KOPT-K1 (cell line): ENCODE results near the gene C3.
"Not testable (repeated sequence)": the region's sequence is repeated elsewhere in the genome, so short reads cannot be mapped to it uniquely, and the experiment has no call there.

ENCODE experiments used
- H3K27ac ChIP-seq: fragments of 200-600 bp; sonication (generic); 2 replicates; pipeline ENCODE4 v1.5.1; 2016; ENCODE audit warnings: antibody characterized with exemption, mild to moderate bottlenecking, low read depth, low read length; ENCODE audit not compliant: poor library complexity, severe bottlenecking
- H3K36me3 ChIP-seq: fragments of 200-600 bp; sonication (generic); 2 replicates; pipeline ENCODE4 v1.5.1; 2017; ENCODE audit warnings: antibody characterized with exemption, mild to moderate bottlenecking, low read length, moderate library complexity; ENCODE audit not compliant: insufficient read depth
- H3K9me3 ChIP-seq: fragments of 200-600 bp; sonication (generic); 2 replicates; pipeline ENCODE4 v1.5.1; 2017; ENCODE audit warnings: antibody characterized with exemption, low read length, mild to moderate bottlenecking; ENCODE audit not compliant: insufficient read depth, poor library complexity, severe bottlenecking

Gene C3

DNA sequence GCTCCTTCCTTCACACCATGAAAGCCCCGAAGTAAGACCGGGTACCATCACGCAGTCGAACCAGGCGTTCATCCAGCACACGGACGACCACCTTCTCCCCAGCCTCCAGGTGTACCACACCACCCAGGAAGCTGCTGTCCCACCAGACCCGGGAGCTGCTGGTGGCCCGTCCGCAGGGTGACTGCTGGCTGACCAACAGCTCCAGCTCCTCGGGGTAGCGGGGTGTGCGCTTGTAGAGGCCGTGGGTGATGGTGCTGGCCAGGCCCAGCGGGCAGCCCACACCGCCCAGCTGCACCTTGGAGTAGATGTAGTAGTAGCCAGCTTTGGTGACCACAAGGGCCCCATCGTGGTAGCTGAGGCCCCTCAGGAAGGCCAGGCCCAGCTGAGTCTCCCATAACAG, 55.5 kb downstream of the C3 start:
- Histone ChIP-seq H3K9me3 (no peaks in the 10 kb centered on the region), H3K27ac (no peak overlapping the region), H3K36me3 (no peaks in the 10 kb centered on the region)

DNA sequence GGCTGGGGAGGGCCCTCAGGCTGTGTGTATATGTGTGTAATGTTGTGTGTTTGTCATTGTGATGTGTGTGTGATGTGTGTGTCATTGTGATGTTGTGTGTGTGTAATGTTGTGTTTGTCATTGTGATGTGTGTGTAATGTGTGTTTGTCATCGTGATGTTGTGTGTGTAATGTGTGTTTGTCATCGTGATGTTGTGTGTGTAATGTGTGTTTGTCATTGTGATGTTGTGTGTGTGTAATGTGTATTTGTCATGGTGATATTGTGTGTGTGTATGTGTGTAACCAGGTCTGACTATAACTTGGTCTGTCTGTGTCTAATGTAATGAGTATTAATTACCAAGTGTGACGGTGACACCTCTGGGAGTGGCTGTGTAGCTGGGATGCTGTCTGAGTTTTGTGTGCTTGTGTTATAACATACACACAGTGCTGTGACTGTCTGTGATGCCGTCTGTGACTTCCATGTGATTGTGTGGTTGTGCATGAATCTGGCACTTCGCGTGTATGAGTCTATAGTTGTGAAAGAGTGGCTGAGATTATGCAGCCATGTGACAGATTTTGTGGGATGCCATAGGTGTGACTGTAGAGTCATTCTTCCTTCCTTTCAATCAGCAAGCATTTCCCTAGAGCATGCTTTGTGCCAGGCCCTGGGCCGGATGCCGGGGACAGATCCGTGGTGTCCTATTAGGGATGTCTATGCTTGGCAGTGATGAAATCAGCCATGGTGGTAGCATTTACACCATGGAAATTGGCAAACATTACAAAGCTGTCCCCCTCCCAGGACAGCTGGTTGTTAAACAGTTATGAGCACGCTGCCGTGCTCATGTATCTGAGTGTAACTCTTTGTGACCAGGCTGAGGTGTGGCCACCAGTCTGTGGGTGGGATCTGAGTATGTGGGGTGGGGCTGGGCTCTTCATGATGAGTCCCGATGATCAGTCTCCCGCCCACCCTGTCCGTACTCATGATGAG, 56.9 kb downstream of the C3 start:
- no peaks in the 10 kb centered on the region for H3K36me3 ChIP-seq
- H3K27ac ChIP-seq = no peak overlapping the region
- no peaks in the 10 kb centered on the region for H3K9me3 ChIP-seq

DNA sequence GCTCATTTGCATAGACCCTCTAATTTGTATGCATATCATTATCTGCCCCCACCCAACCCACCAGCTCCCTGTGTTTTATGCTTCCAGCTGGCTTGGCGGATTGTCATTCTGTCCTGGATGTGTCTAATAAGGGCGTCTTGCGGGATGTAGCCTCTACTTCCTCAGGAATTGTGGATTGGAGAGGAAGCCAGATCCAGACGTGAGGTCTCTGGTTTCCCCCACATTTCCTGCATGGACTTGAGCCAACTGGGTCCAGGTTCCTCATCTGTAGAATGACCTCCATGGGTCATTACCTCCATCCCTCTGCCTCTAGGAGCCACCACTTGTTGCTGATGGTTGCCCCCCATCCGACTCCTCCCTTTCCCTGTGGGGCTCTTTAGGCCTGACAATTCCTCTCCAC, 57.7 kb downstream of the C3 start:
- Histone ChIP-seq H3K36me3 (no peaks in the 10 kb centered on the region), H3K9me3 (no peaks in the 10 kb centered on the region), H3K27ac (no peak overlapping the region)

DNA sequence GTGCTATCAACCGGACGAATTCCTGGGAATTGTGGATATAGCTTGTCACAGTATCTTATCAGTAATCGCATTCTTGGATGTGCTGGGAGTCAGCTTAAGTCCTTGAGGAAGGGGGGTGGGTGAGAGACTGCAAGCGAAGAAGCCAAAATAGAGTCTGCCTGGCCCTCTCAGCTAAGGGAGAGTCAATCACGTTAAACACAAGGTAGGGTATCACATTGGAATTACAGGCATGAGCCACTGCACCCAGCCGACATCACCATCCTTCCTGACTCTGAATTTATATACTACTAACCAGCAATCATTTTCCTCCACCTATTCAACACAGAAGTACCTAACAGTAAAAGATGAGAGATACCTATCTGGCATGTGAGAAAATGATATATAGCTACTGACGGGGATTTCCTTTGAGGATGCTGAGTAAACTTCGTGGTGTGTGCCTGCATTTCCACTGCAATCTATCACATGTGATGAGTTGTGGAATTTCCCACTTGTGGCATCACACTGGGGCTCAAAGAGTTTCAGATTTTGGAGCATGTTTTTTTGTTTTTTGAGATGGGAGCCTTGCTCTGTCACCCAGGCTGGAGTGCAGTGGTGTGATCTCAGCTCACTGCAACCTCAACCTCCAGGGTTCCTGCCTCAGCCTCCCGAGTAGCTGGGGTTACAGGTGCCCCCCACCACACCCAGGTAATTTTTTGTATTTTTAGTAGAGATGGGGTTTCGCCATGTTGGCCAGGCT, 58.8 kb downstream of the C3 start:
- H3K27ac ChIP-seq, H3K9me3 ChIP-seq, H3K36me3 ChIP-seq: not testable (repeated sequence)

DNA sequence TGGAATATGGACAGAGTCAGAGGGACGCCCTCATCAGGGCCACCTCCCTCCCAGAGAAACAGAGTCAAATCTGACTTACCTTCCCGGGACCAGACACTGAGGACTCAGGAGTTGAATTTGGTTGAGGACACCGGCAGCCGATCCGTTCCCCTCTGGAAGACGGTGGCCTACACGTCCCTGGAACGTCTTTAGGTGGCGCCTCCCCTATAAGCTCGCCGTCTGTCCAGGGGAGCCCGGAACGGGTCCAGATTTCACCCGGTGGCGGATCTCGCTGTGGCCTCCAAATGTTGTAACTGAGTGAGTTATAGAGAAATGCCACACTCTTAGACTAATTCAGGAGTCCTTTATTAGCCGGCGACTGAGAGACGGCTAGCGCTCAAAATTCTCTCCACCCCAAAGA, 59.5 kb downstream of the C3 start:
- Histone ChIP-seq H3K9me3 (no peaks in the 10 kb centered on the region), H3K36me3 (no peaks in the 10 kb centered on the region), H3K27ac (no peak overlapping the region)

DNA sequence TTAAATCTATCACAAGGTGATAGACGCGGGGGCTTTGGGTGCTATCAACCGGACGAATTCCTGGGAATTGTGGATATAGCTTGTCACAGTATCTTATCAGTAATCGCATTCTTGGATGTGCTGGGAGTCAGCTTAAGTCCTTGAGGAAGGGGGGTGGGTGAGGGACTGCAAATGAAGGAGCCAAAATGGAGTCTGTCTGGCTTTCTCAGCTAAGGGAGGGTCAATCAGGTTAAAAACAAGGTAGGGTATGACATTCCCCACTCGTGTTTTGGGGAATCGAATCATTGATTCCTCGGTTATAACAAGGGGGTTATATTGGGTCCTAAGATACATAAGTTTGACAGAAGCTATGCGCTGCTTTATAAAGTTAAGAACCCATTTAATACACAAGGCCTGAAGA, 64.1 kb downstream of the C3 start:
- not testable (repeated sequence) for H3K27ac ChIP-seq, H3K9me3 ChIP-seq, H3K36me3 ChIP-seq

DNA sequence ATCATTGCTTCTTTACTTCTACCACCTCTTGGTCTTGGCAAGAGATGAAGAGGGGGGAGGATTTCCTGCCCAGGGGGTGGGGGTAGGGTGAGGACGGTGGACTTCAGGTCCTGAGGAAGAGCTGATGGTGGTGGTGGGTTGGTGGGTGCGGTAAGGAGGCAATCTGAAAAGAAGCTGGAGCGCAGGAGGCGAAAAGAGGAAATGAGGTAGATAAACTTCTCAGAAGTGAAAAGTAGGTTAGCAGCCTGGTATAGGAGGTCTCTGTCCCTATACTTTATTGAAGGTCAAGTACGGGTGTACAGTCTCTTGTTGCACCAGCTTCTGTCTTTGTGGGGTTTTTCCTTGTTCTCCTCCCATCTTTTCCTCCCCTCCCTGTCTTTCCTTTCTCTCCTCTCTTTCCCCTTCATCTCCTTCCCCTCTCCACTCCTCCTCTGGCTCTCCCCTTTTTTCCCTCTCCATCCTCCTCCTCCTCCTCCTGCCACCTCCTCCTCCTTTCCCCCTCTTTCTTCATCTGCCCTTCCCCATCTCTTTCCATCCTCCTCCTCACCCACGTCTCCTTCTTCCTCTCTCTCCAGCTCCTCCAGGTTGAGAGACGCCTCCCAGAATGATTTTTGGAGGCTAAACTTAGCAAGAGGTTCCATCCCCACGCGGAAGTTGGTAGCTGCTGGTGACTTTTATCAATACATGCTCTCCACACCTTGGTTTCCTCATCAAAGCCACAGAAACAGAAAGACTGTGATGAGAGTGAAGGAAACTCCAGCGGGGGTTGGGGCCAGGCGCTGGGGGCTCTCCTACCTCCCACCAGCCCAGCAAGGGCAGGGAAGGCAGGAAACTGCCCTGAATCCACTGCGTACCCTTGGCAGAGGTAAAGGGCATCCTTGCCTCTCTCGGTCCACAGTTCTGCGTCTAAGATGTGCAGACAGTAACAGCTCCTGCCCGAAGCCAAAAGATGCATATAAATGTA, 65.8 kb downstream of the C3 start:
- H3K36me3 ChIP-seq = no peaks in the 10 kb centered on the region
- peak overlapping the region; percentile 86 for H3K27ac ChIP-seq

DNA sequence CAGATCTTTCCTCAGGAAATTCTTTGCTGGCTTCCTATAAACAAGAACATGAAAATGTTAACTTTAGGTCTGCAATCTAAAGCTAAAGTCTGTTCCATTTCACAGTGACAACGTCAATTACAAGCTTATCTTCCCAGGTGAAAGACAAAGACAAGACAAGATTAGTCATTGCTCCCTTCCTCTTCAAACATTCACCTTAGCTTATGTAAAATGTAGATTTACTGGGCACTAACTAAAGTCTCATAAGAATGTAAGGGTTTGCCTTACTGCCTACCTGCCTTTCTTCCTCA, 67.7 kb downstream of the C3 start:
- H3K27ac ChIP-seq = no peak overlapping the region
- no peaks in the 10 kb centered on the region for H3K36me3 ChIP-seq
- peaks cover 5% of the 10 kb centered on the region for H3K9me3 ChIP-seq

More for the DNA sequence above, 65.8 kb downstream of the C3 start:
- H3K9me3 ChIP-seq = peaks cover 5% of the 10 kb centered on the region

DNA sequence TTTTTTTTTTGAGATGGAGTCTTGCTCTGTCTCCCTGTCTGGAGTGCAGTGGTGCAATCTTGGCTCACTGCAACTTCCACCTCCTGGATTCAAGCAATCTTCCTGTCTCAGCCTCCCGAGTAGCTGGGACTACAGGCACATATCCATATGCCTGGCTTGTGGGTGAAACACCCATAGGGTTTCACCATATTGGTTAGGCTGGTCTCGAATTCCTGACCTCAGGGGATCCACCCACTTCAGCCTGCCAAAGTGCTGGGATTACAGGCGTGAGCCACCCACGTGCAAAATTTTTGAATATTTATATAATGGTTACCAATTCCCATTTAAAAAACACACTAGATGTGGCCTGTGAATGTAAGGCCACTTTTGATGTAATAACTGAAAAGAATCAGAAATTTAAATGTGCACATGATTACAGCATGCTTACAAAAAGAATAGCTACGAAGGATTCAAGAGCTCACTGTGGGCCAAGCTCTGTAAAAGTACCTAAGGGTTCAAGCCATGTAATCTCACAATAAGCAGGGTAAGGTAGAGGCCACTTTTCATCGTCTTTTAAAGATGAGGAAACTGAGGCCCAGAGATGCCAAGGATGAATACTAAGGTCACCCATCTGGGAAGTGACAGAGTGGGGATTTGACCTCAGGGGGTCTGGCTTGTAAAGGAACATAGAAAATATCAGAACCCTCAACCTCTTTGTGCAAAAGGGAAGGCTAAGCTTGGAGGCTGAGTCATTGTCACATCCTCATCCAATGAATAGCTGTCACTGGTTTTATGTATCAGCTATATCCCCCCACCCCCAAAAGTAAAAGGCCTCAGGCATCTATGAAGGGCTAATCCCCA, 68.3 kb downstream of the C3 start:
- Histone ChIP-seq H3K27ac (no peak overlapping the region), H3K36me3 (no peaks in the 10 kb centered on the region), H3K9me3 (peaks cover 5% of the 10 kb centered on the region)

DNA sequence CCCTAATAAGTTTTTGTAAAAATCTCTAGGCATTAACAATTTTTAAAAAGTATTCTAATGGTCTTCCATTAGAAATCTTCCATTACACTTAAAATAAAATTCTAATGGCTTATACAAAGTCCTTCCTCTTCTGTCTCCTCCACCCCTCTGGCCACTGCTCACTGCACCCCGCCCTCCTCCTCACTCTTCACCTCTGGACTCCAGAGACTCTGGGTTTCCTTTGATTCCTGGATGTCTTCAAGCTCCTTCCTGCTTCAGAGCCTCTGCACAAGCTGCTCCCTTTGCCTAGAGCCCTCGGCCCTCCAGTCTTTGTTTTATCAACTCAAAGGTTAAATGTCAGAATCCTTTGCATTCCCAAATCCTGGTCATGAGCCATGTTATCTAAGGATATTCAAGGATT, 71.3 kb downstream of the C3 start:
- Histone ChIP-seq H3K27ac (no peak overlapping the region), H3K9me3 (peaks cover 5% of the 10 kb centered on the region), H3K36me3 (no peaks in the 10 kb centered on the region)

DNA sequence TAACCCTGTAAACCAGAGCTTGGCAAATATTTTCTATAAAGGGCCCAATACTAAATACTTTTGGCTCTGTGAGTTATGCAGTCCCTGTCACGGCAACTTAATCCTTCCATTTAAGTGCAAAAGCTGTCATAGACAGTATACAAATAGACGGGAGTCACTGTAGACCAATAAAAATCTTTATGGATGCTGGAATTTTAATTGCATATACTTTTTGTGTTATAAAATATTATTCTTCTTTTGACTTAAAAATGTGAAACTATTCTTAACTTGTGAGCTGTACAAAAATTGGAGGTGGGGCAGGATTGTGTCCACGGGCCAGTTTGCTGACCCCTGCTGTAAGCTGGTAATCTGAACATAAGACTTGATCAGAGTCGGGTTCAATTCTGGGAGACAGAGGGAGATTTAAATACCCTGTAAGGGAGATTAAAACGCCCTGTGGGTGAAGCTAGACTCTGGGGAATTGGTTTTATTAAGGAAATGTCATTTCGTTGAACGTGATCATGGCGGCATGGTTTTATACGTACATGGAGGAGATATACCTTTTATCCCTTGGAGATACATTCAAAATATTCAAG, 72.2 kb downstream of the C3 start:
- H3K9me3 ChIP-seq = peaks cover 5% of the 10 kb centered on the region
- H3K27ac ChIP-seq = no peak overlapping the region
- H3K36me3 ChIP-seq = no peaks in the 10 kb centered on the region

DNA sequence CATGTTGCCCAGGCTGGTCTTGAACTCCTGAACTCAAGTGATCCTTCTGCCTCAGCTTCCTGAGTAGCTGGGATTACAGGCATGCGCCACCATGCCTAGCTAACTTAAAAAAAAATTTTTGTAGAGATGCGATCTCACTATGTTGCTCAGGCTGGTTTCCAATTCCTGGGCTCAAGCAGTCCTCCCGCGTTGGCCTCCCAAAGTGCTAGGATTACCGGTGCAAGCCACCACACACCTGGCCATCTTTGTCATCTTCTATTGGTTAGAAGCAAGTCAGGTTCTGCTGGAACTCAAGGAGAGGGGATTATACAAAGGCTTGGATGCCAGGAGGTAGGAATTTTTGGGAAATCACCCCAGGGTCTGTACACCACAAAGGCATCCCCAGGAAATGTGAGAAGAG, 75.7 kb downstream of the C3 start:
- no peak overlapping the region for H3K27ac ChIP-seq
- H3K36me3 ChIP-seq = no peaks in the 10 kb centered on the region
- no peaks in the 10 kb centered on the region for H3K9me3 ChIP-seq

DNA sequence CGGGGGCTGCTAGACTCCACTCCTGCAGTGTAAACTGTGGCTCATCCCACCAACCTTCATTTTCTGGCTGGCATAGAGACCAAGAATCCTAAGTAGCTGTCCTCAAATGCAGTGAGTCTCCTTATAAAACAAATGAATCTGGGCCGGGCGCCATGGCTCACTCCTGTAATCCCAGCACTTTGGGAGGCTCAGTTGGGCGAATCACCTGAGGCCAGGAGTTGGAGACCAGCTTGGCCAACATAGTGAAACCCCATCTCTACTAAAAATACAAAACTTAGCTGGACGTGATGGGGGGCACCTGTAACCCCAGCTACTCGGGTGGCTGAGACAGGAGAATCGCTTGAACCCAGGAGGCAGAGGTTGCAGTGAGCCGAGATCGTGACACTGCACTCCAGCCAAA, 80.1 kb downstream of the C3 start:
- not testable (repeated sequence) for H3K36me3 ChIP-seq

DNA sequence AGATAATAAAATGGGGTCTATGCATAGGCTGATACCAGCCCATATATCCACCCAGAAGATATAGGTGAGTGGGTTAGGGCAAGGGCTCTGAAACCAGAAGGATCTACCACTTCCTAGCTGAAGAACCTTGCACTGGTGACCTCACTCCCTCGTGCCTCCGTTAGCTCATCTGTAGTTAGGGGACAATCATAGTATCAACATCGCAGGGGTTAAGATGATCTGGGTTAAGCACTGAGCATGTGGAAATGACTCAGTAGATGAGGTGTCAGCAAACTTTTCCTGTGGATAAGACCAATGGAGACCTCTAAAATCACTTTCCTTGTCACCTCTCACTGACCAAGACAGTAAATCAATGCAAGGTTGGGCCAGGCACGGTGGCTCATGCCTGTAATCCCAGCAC, 81.0 kb downstream of the C3 start:
- no peak overlapping the region for H3K27ac ChIP-seq

More for the DNA sequence above, 80.1 kb downstream of the C3 start:
- not testable (repeated sequence) for H3K27ac ChIP-seq, H3K9me3 ChIP-seq

More for the DNA sequence above, 81.0 kb downstream of the C3 start:
- Histone ChIP-seq H3K9me3 (no peaks in the 10 kb centered on the region), H3K36me3 (no peaks in the 10 kb centered on the region)
